SU-DHL-6 (cell line): ENCODE measurements around the gene AQP12B.

Experiments used
- H2AFZ ChIP-seq: fragments of 200-600 bp; sonication (generic); 2 replicates; pipeline ENCODE4 v1.6.1; 2014; ENCODE audit warnings: low read depth, mild to moderate bottlenecking, moderate library complexity, mixed read lengths, antibody characterized with exemption, low read length; ENCODE audit not compliant: severe bottlenecking
- H3F3A ChIP-seq: fragments of 200-600 bp; shearing (Covaris generic); 2 replicates; pipeline ENCODE4 v1.6.0; 2016; ENCODE audit warnings: antibody characterized with exemption, mild to moderate bottlenecking; ENCODE audit not compliant: insufficient read depth
- H3K27ac ChIP-seq: fragments of 200-600 bp; sonication (generic); 2 replicates; pipeline ENCODE4 v1.5.1; 2016; ENCODE audit warnings: low read depth, mild to moderate bottlenecking, low read length, moderate library complexity, mixed read lengths
- H3K27me3 ChIP-seq: fragments of 200-600 bp; sonication (generic), shearing (Covaris generic); 2 replicates; pipeline ENCODE4 v1.6.0; 2014; ENCODE audit warnings: mild to moderate bottlenecking, low read length
- H3K36me3 ChIP-seq: fragments of 200-600 bp; sonication (generic); 2 replicates; pipeline ENCODE4 v1.6.1; 2014; ENCODE audit warnings: mild to moderate bottlenecking, low read length, mixed read lengths
- H3K4me2 ChIP-seq: fragments of 300-600, 200-600 bp; shearing (Covaris generic), sonication (generic); 2 replicates; pipeline ENCODE4 v1.6.0; 2014; ENCODE audit warnings: low read length, low read depth, mild to moderate bottlenecking; ENCODE audit not compliant: poor library complexity, severe bottlenecking
- H3K4me3 ChIP-seq: fragments of 200-600 bp; sonication (generic); 2 replicates; pipeline ENCODE4 v1.5.1; 2014; ENCODE audit warnings: antibody characterized with exemption, low read length, mild to moderate bottlenecking, mixed read lengths; ENCODE audit not compliant: insufficient read depth, poor library complexity, severe bottlenecking
- H3K79me2 ChIP-seq: fragments of 200-600 bp; sonication (generic); 2 replicates; pipeline ENCODE4 v1.6.1; 2014; ENCODE audit warnings: mild to moderate bottlenecking, low read length, moderate library complexity; ENCODE audit not compliant: insufficient read depth
- H3K9ac ChIP-seq: fragments of 200-600 bp; sonication (generic); 2 replicates; pipeline ENCODE4 v1.7.0; 2014; ENCODE audit warnings: mild to moderate bottlenecking, low read length
- H3K9me2 ChIP-seq: fragments of 200-600 bp; sonication (generic); replicated peaks from 2 replicates; pipeline ENCODE4 v1.6.1; 2014; ENCODE audit warnings: low read length; ENCODE audit not compliant: insufficient read depth
- H3K9me3 ChIP-seq: fragments of 200-600 bp; sonication (generic); 2 replicates; pipeline ENCODE4 v1.6.1; 2014; ENCODE audit warnings: low read length, mixed read lengths; ENCODE audit not compliant: insufficient read depth
- H4K20me1 ChIP-seq: fragments of 200-600 bp; sonication (generic); 2 replicates; pipeline ENCODE4 v1.6.1; 2014; ENCODE audit warnings: low read depth, mild to moderate bottlenecking, antibody characterized with exemption, low read length, moderate library complexity, mixed read lengths
- EZH2phosphoT487 ChIP-seq: fragments of 200-600 bp; sonication (generic), shearing (Covaris generic); conservative IDR thresholded peaks from 2 replicates; pipeline ENCODE4 v1.6.1; 2018; ENCODE audit warnings: mild to moderate bottlenecking, antibody characterized with exemption, low read length, moderate library complexity, mixed read lengths
- TF ChIP-seq, protein P1 (sequence below): fragments of 200-600 bp; sonication (generic); IDR thresholded peaks from one replicate; pipeline ENCODE4 v1.5.1; 2017; ENCODE audit warnings: antibody characterized with exemption, mild to moderate bottlenecking, low read length, moderate library complexity; ENCODE audit not compliant: insufficient read depth, poor library complexity, severe bottlenecking

AQP12B gene

DNA sequence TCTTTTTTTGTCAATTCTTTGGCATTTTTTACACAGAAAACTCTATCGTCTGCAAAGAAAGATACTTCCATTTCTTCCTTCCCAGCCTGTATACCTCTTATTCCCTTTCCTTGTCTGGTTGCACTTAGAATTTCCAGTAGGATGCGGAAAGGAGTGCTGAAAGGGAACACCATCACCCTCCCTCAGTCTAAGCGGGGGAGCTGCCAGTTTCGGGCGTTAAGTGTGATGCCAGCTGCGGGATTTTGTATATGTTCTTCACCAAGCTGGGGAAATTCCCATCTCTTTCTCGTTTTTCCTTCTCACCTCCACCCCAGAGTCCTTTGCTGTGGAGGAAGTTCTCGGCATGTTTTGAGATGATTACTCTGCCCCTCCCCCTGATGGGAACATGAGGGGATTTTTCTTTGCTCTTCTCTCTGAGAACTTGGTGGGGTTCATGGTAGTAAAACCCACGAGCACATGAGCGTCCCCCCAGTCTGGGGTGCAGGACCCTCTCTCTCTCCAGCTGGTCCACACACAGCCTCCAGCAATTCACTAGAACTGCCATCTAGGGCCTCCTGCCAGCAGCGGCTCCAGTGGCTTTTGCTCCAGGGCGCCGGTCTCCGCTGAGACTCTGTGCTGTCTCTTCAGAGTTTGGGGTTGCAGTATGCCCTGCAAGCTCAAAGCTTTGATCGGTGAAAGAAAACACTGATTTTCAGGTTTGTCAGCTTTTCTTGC is 24.5 kb upstream of the AQP12B start:
- Histone ChIP-seq H3K27me3 (no peaks in the 10 kb centered on the region), H3K79me2 (no peaks in the 10 kb centered on the region), H3K9ac (no peak overlapping the region), H3K4me2 (no peak overlapping the region), H3K4me3 (no peak overlapping the region), H4K20me1 (no peaks in the 10 kb centered on the region), H3K9me2 (no peaks in the 10 kb centered on the region), H3K9me3 (no peaks in the 10 kb centered on the region), H3F3A (no peaks in the 10 kb centered on the region), H3K36me3 (no peaks in the 10 kb centered on the region), H2AFZ (no peak overlapping the region), H3K27ac (no peak overlapping the region)
- TF ChIP-seq EZH2phosphoT487 = no peak

- Histone ChIP-seq H3K27ac (no peak overlapping the region), H3K4me3 (no peak overlapping the region), H3K27me3 (no peaks in the 10 kb centered on the region), H2AFZ (no peak overlapping the region), H3K79me2 (no peaks in the 10 kb centered on the region), H3K9me3 (no peaks in the 10 kb centered on the region), H3K36me3 (no peaks in the 10 kb centered on the region), H3K4me2 (no peak overlapping the region), H4K20me1 (no peaks in the 10 kb centered on the region), H3K9me2 (no peaks in the 10 kb centered on the region), H3K9ac (no peak overlapping the region), H3F3A (no peaks in the 10 kb centered on the region)
- TF ChIP-seq, protein P1, sequence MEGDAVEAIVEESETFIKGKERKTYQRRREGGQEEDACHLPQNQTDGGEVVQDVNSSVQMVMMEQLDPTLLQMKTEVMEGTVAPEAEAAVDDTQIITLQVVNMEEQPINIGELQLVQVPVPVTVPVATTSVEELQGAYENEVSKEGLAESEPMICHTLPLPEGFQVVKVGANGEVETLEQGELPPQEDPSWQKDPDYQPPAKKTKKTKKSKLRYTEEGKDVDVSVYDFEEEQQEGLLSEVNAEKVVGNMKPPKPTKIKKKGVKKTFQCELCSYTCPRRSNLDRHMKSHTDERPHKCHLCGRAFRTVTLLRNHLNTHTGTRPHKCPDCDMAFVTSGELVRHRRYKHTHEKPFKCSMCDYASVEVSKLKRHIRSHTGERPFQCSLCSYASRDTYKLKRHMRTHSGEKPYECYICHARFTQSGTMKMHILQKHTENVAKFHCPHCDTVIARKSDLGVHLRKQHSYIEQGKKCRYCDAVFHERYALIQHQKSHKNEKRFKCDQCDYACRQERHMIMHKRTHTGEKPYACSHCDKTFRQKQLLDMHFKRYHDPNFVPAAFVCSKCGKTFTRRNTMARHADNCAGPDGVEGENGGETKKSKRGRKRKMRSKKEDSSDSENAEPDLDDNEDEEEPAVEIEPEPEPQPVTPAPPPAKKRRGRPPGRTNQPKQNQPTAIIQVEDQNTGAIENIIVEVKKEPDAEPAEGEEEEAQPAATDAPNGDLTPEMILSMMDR = no peak
- no peak for TF ChIP-seq EZH2phosphoT487
These were observed 22.6 kb upstream of the AQP12B start for GRCh38 chr2:240705204-240705791.

DNA sequence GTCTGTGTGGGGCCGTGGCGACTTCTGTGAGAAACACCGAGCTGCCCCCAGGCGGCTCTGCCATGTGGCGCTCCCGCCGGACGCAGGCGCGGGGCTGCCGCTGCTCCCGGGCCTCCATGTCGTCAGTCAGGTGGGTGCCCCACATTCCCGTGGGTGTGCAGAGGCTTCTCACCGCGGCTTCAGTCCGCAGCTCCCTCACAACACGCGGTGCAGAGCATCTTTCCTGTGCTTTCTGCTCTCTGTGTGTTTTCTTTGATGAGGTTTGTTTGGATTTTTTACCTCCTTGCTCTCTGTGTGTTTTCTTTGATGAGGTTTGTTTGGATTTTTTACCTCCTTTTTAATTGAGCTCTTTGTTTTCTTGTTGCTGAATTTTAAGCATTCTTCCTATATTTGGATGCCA is 22.0 kb upstream of the AQP12B start:
- H3K9me2 ChIP-seq = no peaks in the 10 kb centered on the region
- no peaks in the 10 kb centered on the region for H3K36me3 ChIP-seq
- H3K27ac ChIP-seq = no peak overlapping the region
- H2AFZ ChIP-seq = no peak overlapping the region
- no peak overlapping the region for H3K9ac ChIP-seq
- no peaks in the 10 kb centered on the region for H3F3A ChIP-seq
- no peaks in the 10 kb centered on the region for H3K27me3 ChIP-seq
- no peaks in the 10 kb centered on the region for H3K9me3 ChIP-seq
- no peaks in the 10 kb centered on the region for H4K20me1 ChIP-seq
- no peak overlapping the region for H3K4me2 ChIP-seq
- TF ChIP-seq, protein P1 = no peak
- TF ChIP-seq EZH2phosphoT487 = no peak
- no peak overlapping the region for H3K4me3 ChIP-seq
- H3K79me2 ChIP-seq = no peaks in the 10 kb centered on the region
